Neural progenitor cell (in vitro differentiated cells): Measurements from ENCODE around the gene PLEKHA5. TPM values are rescaled to one million over a fixed set of nuclear protein-coding genes. Genes with fewer than 3 reads are reported as not detected.

Experiments
- DNase-seq: peaks from one replicate; pipeline ENCODE4 v3.0.0-alpha.2; 2016; ENCODE audit warnings: low spot score
- H2AFZ ChIP-seq: fragments of 200-600 bp; sonication (generic); replicated peaks from 2 replicates; pipeline ENCODE4 v1.6.1; 2016; ENCODE audit warnings: antibody characterized with exemption
- H3F3A ChIP-seq: fragments of 200-600 bp; sonication (generic); 2 replicates; pipeline ENCODE4 v1.6.1; 2016; ENCODE audit warnings: antibody characterized with exemption, low read depth
- H3K27ac ChIP-seq: fragments of 200-600 bp; sonication (generic); 2 replicates; pipeline ENCODE4 v1.5.1; 2016; ENCODE audit warnings: mild to moderate bottlenecking
- H3K27me3 ChIP-seq: fragments of 200-600 bp; sonication (generic); 2 replicates; pipeline ENCODE4 v1.6.1; 2016; ENCODE audit warnings: mild to moderate bottlenecking, moderate library complexity
- H3K36me3 ChIP-seq: fragments of 200-600 bp; sonication (generic); 2 replicates; pipeline ENCODE4 v1.5.1; 2016
- H3K4me1 ChIP-seq: fragments of 200-600 bp; sonication (generic); 2 replicates; pipeline ENCODE4 v1.6.1; 2016; ENCODE audit warnings: mixed run types
- H3K4me2 ChIP-seq: fragments of 200-600 bp; sonication (generic); 2 replicates; pipeline ENCODE4 v1.6.1; 2016
- H3K4me3 ChIP-seq: fragments of 200-600 bp; sonication (generic); 2 replicates; pipeline ENCODE4 v1.5.1; 2016
- H3K79me2 ChIP-seq: fragments of 200-600 bp; sonication (generic); 2 replicates; pipeline ENCODE4 v1.6.1; 2016; ENCODE audit warnings: low read depth
- H3K9ac ChIP-seq: fragments of 200-600 bp; sonication (generic); 2 replicates; pipeline ENCODE4 v1.6.1; 2016
- H3K9me3 ChIP-seq: fragments of 200-600 bp; sonication (generic); 2 replicates; pipeline ENCODE4 v1.5.1; 2016; ENCODE audit warnings: low read depth
- H4K20me1 ChIP-seq: fragments of 200-600 bp; sonication (generic); 2 replicates; pipeline ENCODE4 v1.6.1; 2016; ENCODE audit warnings: low read depth
- H3K27ac Mint-ChIP-seq: 3 replicates; pipeline ENCODE4 v1.8.0; 2021; ENCODE audit warnings: mixed read lengths
- H3K27me3 Mint-ChIP-seq: 2 replicates; pipeline ENCODE4 v1.8.0; 2022; ENCODE audit warnings: low read depth, mild to moderate bottlenecking, inconsistent platforms, moderate library complexity, mixed read lengths; ENCODE audit not compliant: insufficient read depth
- H3K36me3 Mint-ChIP-seq: 3 replicates; pipeline ENCODE4 v1.8.0; 2021; ENCODE audit warnings: mixed read lengths
- H3K4me1 Mint-ChIP-seq: 3 replicates; pipeline ENCODE4 v1.8.0; 2021; ENCODE audit warnings: mixed read lengths
- H3K4me3 Mint-ChIP-seq: 3 replicates; pipeline ENCODE4 v1.8.0; 2021; ENCODE audit warnings: mild to moderate bottlenecking, moderate library complexity, mixed read lengths
- H3K9me3 Mint-ChIP-seq: 3 replicates; pipeline ENCODE4 v1.8.0; 2020; ENCODE audit warnings: mixed read lengths
- EZH2 ChIP-seq: fragments of 200-600 bp; sonication (generic); IDR thresholded peaks from 2 replicates; pipeline ENCODE4 v1.6.1; 2017; ENCODE audit warnings: antibody characterized with exemption, mild to moderate bottlenecking, moderate library complexity
- EZH2phosphoT487 ChIP-seq: fragments of 200-600 bp; sonication (generic); IDR thresholded peaks from 2 replicates; pipeline ENCODE4 v1.6.1; 2017; ENCODE audit warnings: antibody characterized with exemption
- total RNA-seq: library from RNA; depleted of rRNA; stranded (reverse); fragments of >200 nt; gene quantifications from 2 replicates; pipeline ENCODE4 v1.2.3, GENCODE V29; 2015; ENCODE audit warnings: low replicate concordance
- TF ChIP-seq, protein P1 (sequence below): fragments of 200-600 bp; sonication (generic); IDR thresholded peaks from 2 replicates; pipeline ENCODE4 v1.5.1; 2017; ENCODE audit warnings: antibody characterized with exemption, mild to moderate bottlenecking

The PLEKHA5 gene
- total RNA-seq, 1 donor from 2014 or later, result 86.7 TPM

DNA sequence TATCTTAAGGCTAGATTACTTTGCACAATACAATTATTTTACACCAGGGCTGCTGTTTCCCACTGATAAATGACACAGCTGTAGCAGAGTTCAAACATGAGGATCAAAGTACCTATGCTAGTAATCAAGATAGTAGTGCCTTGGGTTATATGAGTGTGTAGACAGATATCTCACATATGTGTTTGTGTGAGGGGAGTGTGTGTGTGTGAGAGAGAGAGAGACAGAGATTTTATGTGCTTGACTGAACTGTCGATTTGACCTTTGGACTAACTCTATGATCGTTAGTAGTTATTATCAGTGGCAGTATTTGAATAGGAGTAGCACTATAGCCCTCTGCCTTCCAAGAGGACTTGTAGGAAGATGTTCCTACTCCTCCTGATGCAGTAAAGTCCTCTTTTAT lies 15.5 kb downstream of the PLEKHA5 start:
- no peak overlapping the region for H3K4me2 ChIP-seq
- H3K36me3 ChIP-seq, result peaks cover 18% of the 10 kb centered on the region
- peaks cover 100% of the 10 kb centered on the region for H3K79me2 ChIP-seq

GRCh38 chr12:19148860-19149259 lies 19.3 kb downstream of the PLEKHA5 start:
- no peaks in the 10 kb centered on the region for H3K9me3 ChIP-seq
- TF ChIP-seq EZH2phosphoT487, result no peak
- TF ChIP-seq EZH2, result no peak
- TF ChIP-seq, protein P1, sequence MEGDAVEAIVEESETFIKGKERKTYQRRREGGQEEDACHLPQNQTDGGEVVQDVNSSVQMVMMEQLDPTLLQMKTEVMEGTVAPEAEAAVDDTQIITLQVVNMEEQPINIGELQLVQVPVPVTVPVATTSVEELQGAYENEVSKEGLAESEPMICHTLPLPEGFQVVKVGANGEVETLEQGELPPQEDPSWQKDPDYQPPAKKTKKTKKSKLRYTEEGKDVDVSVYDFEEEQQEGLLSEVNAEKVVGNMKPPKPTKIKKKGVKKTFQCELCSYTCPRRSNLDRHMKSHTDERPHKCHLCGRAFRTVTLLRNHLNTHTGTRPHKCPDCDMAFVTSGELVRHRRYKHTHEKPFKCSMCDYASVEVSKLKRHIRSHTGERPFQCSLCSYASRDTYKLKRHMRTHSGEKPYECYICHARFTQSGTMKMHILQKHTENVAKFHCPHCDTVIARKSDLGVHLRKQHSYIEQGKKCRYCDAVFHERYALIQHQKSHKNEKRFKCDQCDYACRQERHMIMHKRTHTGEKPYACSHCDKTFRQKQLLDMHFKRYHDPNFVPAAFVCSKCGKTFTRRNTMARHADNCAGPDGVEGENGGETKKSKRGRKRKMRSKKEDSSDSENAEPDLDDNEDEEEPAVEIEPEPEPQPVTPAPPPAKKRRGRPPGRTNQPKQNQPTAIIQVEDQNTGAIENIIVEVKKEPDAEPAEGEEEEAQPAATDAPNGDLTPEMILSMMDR, result no peak
- H3K9me3 Mint-ChIP-seq, result peaks cover 22% of the 10 kb centered on the region
- DNase-seq, result no peak
- no peak overlapping the region for H3K27ac ChIP-seq
- peaks cover 19% of the 10 kb centered on the region for H4K20me1 ChIP-seq
- H3K27me3 ChIP-seq, result no peaks in the 10 kb centered on the region
- H3K4me3 ChIP-seq, result no peak overlapping the region
- peaks cover 99% of the 10 kb centered on the region for H3K79me2 ChIP-seq
- no peaks in the 10 kb centered on the region for H3F3A ChIP-seq
- no peaks in the 10 kb centered on the region for H3K4me1 Mint-ChIP-seq
- peaks cover 3% of the 10 kb centered on the region for H3K27me3 Mint-ChIP-seq
- H3K27ac Mint-ChIP-seq, result no peak overlapping the region
- no peak overlapping the region for H2AFZ ChIP-seq
- no peak overlapping the region for H3K4me3 Mint-ChIP-seq
- no peak overlapping the region for H3K9ac ChIP-seq
- peaks cover 13% of the 10 kb centered on the region for H3K36me3 ChIP-seq
- H3K4me2 ChIP-seq, result no peak overlapping the region
- H3K36me3 Mint-ChIP-seq, result peaks cover 72% of the 10 kb centered on the region
- no peaks in the 10 kb centered on the region for H3K4me1 ChIP-seq

More for the DNA sequence above, 15.5 kb downstream of the PLEKHA5 start:
- H3K9ac ChIP-seq, result no peak overlapping the region
- no peak overlapping the region for H3K4me3 Mint-ChIP-seq
- no peak overlapping the region for H2AFZ ChIP-seq
- H3K9me3 Mint-ChIP-seq, result peaks cover 12% of the 10 kb centered on the region
- H3K27ac ChIP-seq, result no peak overlapping the region
- H3K4me3 ChIP-seq, result no peak overlapping the region
- TF ChIP-seq, protein P1, result no peak
- TF ChIP-seq EZH2 (no peak), EZH2phosphoT487 (no peak)
- H3K27me3 ChIP-seq, result no peaks in the 10 kb centered on the region
- DNase-seq, result no peak
- peaks cover 67% of the 10 kb centered on the region for H3K36me3 Mint-ChIP-seq
- H3K27me3 Mint-ChIP-seq, result peaks cover 3% of the 10 kb centered on the region
- no peaks in the 10 kb centered on the region for H3F3A ChIP-seq
- H3K27ac Mint-ChIP-seq, result no peak overlapping the region
- H3K4me1 ChIP-seq, result peaks cover 7% of the 10 kb centered on the region
- H3K4me1 Mint-ChIP-seq, result peaks cover 10% of the 10 kb centered on the region
- no peaks in the 10 kb centered on the region for H3K9me3 ChIP-seq
- H4K20me1 ChIP-seq, result peaks cover 33% of the 10 kb centered on the region

- no peak overlapping the region for H3K4me2 ChIP-seq
These were observed 20.9 kb downstream of the PLEKHA5 start for GRCh38 chr12:19150273-19150900.

More at GRCh38 chr12:19150273-19150900, 20.9 kb downstream of the PLEKHA5 start:
- Histone ChIP-seq H4K20me1 (peaks cover 12% of the 10 kb centered on the region), H3K9ac (no peak overlapping the region), H3K36me3 (peaks cover 17% of the 10 kb centered on the region), H3K9me3 (no peaks in the 10 kb centered on the region), H3K4me1 (no peaks in the 10 kb centered on the region), H2AFZ (no peak overlapping the region), H3K4me3 (no peak overlapping the region), H3F3A (no peaks in the 10 kb centered on the region), H3K27me3 (no peaks in the 10 kb centered on the region), H3K79me2 (peaks cover 99% of the 10 kb centered on the region), H3K27ac (no peak overlapping the region)
- H3K9me3 Mint-ChIP-seq, result peaks cover 22% of the 10 kb centered on the region
- peaks cover 66% of the 10 kb centered on the region for H3K36me3 Mint-ChIP-seq
- H3K27ac Mint-ChIP-seq, result no peak overlapping the region
- peaks cover 6% of the 10 kb centered on the region for H3K4me1 Mint-ChIP-seq
- no peak for DNase-seq
- TF ChIP-seq, protein P1, result no peak
- TF ChIP-seq EZH2, result no peak
- TF ChIP-seq EZH2phosphoT487, result no peak
- peaks cover 3% of the 10 kb centered on the region for H3K27me3 Mint-ChIP-seq
- no peak overlapping the region for H3K4me3 Mint-ChIP-seq
